C4-2B (cell line): ENCODE results near the gene AXIN1.

Source experiments
- ZFX ChIP-seq: fragments of 450-650 bp; IDR thresholded peaks from 2 replicates; pipeline ENCODE4 v1.6.1; 2017
- TF ChIP-seq, protein P1 (sequence below): fragments of 450-650 bp; conservative IDR thresholded peaks from 2 replicates; pipeline ENCODE4 v1.5.1; 2017; ENCODE audit warnings: mild to moderate bottlenecking

DNA sequence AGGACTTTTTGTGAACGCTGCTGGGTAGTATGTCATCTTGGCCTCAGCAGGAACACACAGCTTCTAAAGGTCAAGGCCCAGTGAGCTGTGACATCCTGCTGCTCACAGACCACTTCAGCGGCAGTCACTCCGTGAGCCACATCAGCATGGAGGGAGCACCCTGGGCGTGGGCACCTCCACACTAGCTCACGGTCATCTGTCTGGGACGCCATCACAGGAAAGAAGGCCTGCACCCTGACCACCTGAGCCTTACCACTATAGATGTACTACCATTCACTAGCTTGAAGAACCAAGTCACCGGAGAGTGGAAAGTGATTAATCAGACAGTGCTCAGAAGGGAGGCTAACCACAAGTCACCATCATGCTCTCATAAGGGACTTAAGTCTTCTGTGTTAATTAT lies 3.3 kb downstream of the AXIN1 start:
- TF ChIP-seq, protein P1, sequence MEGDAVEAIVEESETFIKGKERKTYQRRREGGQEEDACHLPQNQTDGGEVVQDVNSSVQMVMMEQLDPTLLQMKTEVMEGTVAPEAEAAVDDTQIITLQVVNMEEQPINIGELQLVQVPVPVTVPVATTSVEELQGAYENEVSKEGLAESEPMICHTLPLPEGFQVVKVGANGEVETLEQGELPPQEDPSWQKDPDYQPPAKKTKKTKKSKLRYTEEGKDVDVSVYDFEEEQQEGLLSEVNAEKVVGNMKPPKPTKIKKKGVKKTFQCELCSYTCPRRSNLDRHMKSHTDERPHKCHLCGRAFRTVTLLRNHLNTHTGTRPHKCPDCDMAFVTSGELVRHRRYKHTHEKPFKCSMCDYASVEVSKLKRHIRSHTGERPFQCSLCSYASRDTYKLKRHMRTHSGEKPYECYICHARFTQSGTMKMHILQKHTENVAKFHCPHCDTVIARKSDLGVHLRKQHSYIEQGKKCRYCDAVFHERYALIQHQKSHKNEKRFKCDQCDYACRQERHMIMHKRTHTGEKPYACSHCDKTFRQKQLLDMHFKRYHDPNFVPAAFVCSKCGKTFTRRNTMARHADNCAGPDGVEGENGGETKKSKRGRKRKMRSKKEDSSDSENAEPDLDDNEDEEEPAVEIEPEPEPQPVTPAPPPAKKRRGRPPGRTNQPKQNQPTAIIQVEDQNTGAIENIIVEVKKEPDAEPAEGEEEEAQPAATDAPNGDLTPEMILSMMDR, result no peak
- no peak for TF ChIP-seq ZFX
